Measurements from ENCODE around the gene RPS6KA5. TPM values are rescaled to one million over a fixed set of nuclear protein-coding genes. Genes with fewer than 3 reads are reported as not detected.
"Not testable (repeated sequence)": the region's sequence is repeated elsewhere in the genome, so short reads cannot be mapped to it uniquely, and the experiment has no call there.

RPS6KA5 gene
- total RNA-seq, 1 donor from 2014 or later: 3.1 TPM

GRCh38 chr14:91065266-91065665 is 4.8 kb upstream of the RPS6KA5 start:
- no peak for DNase-seq

GRCh38 chr14:91063119-91063518 is 2.7 kb upstream of the RPS6KA5 start:
- peak; percentile 8 for DNase-seq

- no peak for DNase-seq
Observed at GRCh38 chr14:91062600-91062999, 2.2 kb upstream of the RPS6KA5 start.

- no peak for DNase-seq
Observed at GRCh38 chr14:91061056-91061887, 831 bp upstream of the RPS6KA5 start.

GRCh38 chr14:91059576-91060350 is 678 bp downstream of the RPS6KA5 start:
- peak; percentile 68 for DNase-seq

- peak; percentile 71 for DNase-seq
Observed at GRCh38 chr14:91058042-91058581, 2.3 kb downstream of the RPS6KA5 start.

- no peak for DNase-seq
Observed at GRCh38 chr14:91056361-91056760, 4.1 kb downstream of the RPS6KA5 start.

GRCh38 chr14:91055016-91055415 is 5.4 kb downstream of the RPS6KA5 start:
- DNase-seq: no peak

GRCh38 chr14:91048676-91049075 is 11.8 kb downstream of the RPS6KA5 start:
- DNase-seq: no peak

- DNase-seq: no peak
Observed at GRCh38 chr14:91048265-91048664, 12.2 kb downstream of the RPS6KA5 start.

GRCh38 chr14:91047174-91047753 is 13.2 kb downstream of the RPS6KA5 start:
- DNase-seq: no peak

GRCh38 chr14:91046488-91047072 is 13.9 kb downstream of the RPS6KA5 start:
- no peak for DNase-seq

- no peak for DNase-seq
Observed at GRCh38 chr14:91041450-91041849, 19.0 kb downstream of the RPS6KA5 start.

GRCh38 chr14:91040545-91040944 is 19.9 kb downstream of the RPS6KA5 start:
- no peak for DNase-seq

- no peak for DNase-seq
Observed at GRCh38 chr14:91038439-91038838, 22.0 kb downstream of the RPS6KA5 start.

GRCh38 chr14:91036741-91037469 is 23.5 kb downstream of the RPS6KA5 start:
- no peak for DNase-seq

GRCh38 chr14:91035855-91036254 is 24.6 kb downstream of the RPS6KA5 start:
- no peak for DNase-seq

- DNase-seq: not testable (repeated sequence)
Observed at GRCh38 chr14:91034379-91034778, 26.1 kb downstream of the RPS6KA5 start.

- DNase-seq: no peak
Observed at GRCh38 chr14:91032248-91032647, 28.2 kb downstream of the RPS6KA5 start.

GRCh38 chr14:91031666-91032065 is 28.8 kb downstream of the RPS6KA5 start:
- DNase-seq: no peak

GRCh38 chr14:91029456-91030217 is 30.8 kb downstream of the RPS6KA5 start:
- no peak for DNase-seq

All from dermis blood vessel endothelial cell (primary cell).